ENCODE results near the gene SRRT. TPM values are rescaled to one million over a fixed set of nuclear protein-coding genes. Genes with fewer than 3 reads are reported as not detected.

Gene SRRT
- total RNA-seq, 1 donor = 50.1 TPM

DNA sequence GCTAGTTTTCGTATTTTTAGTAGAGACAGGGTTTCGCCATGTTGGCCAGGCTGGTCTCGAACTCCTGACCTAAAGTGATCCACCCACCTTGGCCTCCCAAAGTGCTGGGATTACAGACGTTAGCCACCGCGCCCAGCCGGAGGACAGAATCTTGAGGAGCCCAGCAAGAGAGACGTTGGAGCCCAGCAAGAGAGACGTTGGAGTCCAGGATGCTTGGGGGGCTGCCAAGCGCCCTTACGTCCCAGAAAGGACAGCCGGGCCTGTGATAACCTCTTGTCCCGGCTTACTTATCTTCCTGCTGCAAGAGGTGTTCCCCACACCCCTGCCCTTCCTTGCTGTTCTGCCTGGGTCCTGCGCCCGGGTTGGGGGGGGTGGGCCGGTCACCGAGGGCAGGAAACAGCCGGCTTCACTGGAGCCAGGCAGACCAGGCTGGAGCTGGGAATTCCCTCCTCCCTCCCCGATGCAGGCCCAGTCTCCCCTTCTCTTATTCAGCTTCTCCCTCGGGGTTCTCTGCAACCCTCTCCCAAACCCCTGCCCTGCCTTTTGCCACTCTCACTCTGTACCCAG is 45.7 kb upstream of the SRRT start:
- TF ChIP-seq, protein P1, sequence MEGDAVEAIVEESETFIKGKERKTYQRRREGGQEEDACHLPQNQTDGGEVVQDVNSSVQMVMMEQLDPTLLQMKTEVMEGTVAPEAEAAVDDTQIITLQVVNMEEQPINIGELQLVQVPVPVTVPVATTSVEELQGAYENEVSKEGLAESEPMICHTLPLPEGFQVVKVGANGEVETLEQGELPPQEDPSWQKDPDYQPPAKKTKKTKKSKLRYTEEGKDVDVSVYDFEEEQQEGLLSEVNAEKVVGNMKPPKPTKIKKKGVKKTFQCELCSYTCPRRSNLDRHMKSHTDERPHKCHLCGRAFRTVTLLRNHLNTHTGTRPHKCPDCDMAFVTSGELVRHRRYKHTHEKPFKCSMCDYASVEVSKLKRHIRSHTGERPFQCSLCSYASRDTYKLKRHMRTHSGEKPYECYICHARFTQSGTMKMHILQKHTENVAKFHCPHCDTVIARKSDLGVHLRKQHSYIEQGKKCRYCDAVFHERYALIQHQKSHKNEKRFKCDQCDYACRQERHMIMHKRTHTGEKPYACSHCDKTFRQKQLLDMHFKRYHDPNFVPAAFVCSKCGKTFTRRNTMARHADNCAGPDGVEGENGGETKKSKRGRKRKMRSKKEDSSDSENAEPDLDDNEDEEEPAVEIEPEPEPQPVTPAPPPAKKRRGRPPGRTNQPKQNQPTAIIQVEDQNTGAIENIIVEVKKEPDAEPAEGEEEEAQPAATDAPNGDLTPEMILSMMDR (IDR thresholded peaks at IDR 0.05; ENCODE audit: insufficient read depth, low read depth, low read length) = no peak
- H3K4me3 ChIP-seq (ENCODE audit: low read depth, low read length) = no peak overlapping the region
- DNase-seq (ENCODE audit: low read depth) = no peak

DNA sequence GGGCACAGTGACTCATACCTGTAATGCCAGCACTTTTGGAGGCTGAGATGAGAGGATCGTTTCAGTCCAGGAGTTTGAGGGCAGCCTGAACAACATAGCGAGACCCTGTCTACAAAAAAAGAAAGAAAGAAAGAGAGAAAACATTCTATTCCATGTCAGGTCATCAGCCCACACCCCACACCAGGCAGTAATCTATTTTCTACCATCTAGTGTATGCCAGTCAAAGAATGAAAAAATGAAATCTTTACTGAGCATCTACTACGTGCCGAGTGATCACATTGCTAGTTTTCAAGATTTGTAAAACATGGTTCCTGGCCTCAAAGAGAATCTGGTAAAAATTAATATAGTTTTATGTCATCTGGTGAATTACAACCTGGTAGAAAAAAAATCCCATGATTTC is 44.5 kb upstream of the SRRT start:
- H3K4me3 ChIP-seq (ENCODE audit: low read depth, low read length) = no peak overlapping the region
- TF ChIP-seq, protein P1 (IDR thresholded peaks at IDR 0.05; ENCODE audit: insufficient read depth, low read depth, low read length) = no peak
- no peak for DNase-seq (ENCODE audit: low read depth)

DNA sequence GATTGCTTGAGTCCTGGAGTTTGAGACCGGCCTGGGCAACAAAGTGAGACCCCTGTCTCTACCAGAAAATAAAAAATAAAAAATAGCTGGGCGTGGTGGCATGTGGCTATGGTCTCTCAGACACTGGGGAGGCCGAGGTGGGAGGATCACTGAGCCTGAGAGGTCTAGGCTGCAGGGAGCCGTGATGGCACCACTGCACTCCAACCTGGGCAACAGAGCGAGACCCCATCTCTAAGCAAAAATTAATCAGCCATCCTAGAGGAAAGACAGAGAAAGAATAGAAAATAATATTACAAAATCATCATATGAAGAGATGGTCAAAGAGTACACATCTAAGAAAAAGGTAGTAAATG is 42.6 kb upstream of the SRRT start:
- no peak for DNase-seq (ENCODE audit: low read depth)
- TF ChIP-seq, protein P1 (IDR thresholded peaks at IDR 0.05; ENCODE audit: insufficient read depth, low read depth, low read length) = no peak
- H3K4me3 ChIP-seq (ENCODE audit: low read depth, low read length) = no peak overlapping the region

DNA sequence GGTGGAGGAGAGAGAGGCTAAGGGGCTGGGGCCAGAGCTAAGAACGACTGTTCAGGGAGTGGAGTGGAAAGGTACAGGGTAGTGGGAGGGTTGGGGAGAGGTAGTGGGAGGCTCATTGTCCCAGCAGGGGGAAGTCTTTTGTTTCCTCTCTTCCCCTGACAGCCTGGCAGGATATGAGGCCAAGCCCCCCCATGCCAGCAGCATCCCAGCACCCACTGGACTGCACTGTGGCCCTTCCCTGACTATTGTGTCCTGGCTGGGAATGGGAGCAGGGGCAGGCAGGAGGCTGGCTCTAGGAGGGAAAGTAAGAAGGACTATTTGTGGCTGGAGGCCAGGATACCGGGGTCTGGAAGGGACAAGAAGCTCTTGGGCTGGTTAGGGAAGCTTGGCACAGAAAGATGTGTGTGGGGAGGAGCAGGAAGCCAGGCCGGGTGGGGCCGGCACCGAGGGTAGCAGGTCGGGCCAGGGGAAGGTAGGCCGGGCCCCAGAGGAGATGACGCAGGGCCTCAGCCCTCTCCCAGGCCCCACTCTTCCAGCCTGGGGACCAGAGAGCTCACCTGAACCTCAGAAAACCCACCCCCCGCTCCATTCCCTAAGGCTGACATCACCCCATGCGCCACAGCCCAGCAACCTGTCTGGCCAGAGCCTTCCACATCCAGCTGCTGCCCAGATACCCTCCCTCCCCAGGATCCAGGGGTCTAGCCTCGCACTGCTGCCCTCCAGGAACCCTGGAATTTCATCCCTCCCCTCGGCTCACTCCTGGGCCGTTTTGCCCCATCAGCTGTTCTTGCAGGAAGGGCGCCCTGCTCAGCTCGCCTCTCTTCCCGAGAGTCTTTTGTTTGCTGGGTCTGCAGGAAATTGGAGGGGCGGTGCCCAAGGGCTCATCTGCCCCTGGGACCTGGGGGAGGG is 38.7 kb upstream of the SRRT start:
- H3K4me3 ChIP-seq (ENCODE audit: low read depth, low read length) = no peak overlapping the region
- TF ChIP-seq, protein P1 (IDR thresholded peaks at IDR 0.05; ENCODE audit: insufficient read depth, low read depth, low read length) = no peak
- peak; percentile 10 for DNase-seq (ENCODE audit: low read depth)

DNA sequence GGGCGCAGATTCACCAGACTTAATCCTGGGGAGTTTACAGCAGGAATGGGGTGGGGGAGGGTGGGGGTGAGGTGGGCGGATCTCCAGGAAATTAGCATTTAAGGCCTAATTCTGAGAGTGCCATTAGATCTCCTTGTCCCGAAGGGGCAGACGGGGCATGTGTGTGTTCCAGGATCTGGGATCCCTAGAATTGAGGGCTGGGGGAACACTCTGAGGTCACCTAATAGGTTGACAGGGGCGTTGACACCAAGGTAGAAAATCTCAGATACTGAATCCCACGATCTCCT is 38.1 kb upstream of the SRRT start:
- DNase-seq (ENCODE audit: low read depth) = no peak
- TF ChIP-seq, protein P1 (IDR thresholded peaks at IDR 0.05; ENCODE audit: insufficient read depth, low read depth, low read length) = no peak
- H3K4me3 ChIP-seq (ENCODE audit: low read depth, low read length) = peak overlapping the region; percentile 47

DNA sequence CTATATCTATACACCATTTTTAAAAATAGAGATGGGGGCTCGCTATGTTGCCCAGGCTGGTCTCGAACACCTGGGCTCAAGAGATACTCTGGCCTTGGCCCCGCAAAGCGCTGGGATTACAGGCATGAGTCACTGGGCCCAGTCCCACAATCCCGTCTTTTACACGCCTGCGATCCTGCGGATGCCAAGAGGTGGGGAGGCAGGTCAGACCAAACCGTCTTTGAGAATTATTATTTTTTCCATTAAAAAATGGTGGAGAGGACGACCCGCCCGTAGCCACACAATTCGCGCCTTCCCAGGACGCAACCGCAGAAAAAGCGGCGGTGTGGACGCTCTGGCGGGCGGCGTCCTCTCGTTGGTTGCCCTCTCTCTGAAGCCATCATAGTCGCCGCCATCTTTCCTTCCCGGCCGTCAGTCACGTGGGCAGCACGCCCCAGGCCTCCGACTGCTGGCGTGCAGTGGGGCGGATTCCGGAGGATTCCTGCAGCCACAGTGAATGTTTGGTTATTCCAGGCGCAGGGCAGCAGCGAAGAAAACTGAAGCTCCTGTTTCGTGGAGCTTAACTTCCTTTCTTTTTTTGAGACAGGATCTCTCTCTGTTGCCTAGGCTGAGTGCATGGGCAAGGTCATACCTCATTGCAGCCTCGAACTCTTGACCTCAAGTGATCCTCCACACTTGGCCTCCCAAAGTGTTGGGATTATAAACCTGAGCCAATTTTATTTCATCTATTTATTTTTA is 37.6 kb upstream of the SRRT start:
- TF ChIP-seq, protein P1 (IDR thresholded peaks at IDR 0.05; ENCODE audit: insufficient read depth, low read depth, low read length) = no peak
- H3K4me3 ChIP-seq (ENCODE audit: low read depth, low read length) = peak overlapping the region; percentile 47
- DNase-seq (ENCODE audit: low read depth) = peak; percentile 91
